Measurements from ENCODE around the gene LPIN1. TPM values are rescaled to one million over a fixed set of nuclear protein-coding genes. Genes with fewer than 3 reads are reported as not detected.

Gene LPIN1
- total RNA-seq, 4 donors from 2014 or later = 47.6 to 293 (median 140) TPM

- TF ChIP-seq CTCF (IDR thresholded peaks at IDR 0.05; ENCODE audit: low read depth) = no peak
Measured at GRCh38 chr2:11858883-11859282, 112.5 kb downstream of the LPIN1 start.

- TF ChIP-seq CTCF (IDR thresholded peaks at IDR 0.05; ENCODE audit: low read depth) = no peak
Measured at GRCh38 chr2:11861044-11861443, 114.6 kb downstream of the LPIN1 start.

GRCh38 chr2:11862049-11862448, 115.6 kb downstream of the LPIN1 start:
- no peak for TF ChIP-seq CTCF (IDR thresholded peaks at IDR 0.05; ENCODE audit: low read depth)

GRCh38 chr2:11863103-11863502, 116.7 kb downstream of the LPIN1 start:
- no peak for TF ChIP-seq CTCF (IDR thresholded peaks at IDR 0.05; ENCODE audit: low read depth)

GRCh38 chr2:11863513-11864328, 117.3 kb downstream of the LPIN1 start:
- no peak for TF ChIP-seq CTCF (IDR thresholded peaks at IDR 0.05; ENCODE audit: low read depth)

GRCh38 chr2:11864724-11865123, 118.3 kb downstream of the LPIN1 start:
- TF ChIP-seq CTCF (IDR thresholded peaks at IDR 0.05; ENCODE audit: low read depth) = no peak

GRCh38 chr2:11865378-11865777, 118.9 kb downstream of the LPIN1 start:
- no peak for TF ChIP-seq CTCF (IDR thresholded peaks at IDR 0.05; ENCODE audit: low read depth)
